PFSK-1 (cell line): ENCODE measurements around the gene GLUD2.

Experiments
- FOXP2 ChIP-seq: optimal IDR thresholded peaks from 2 replicates; pipeline ENCODE3; 2011; ENCODE audit warnings: borderline replicate concordance, control low read depth, inconsistent platforms; ENCODE audit not compliant: insufficient read depth; ENCODE audit errors: extremely low read length, extremely low read depth
- POLR2AphosphoS5 ChIP-seq: IDR thresholded peaks from 2 replicates; pipeline ENCODE4 v1.6.1; 2012; ENCODE audit warnings: low read depth, mild to moderate bottlenecking, control low read depth, low read length, moderate library complexity
- SIN3A ChIP-seq: IDR thresholded peaks from 2 replicates; pipeline ENCODE4 v1.6.1; 2012; ENCODE audit warnings: mild to moderate bottlenecking, low read length, moderate library complexity, borderline replicate concordance; ENCODE audit not compliant: insufficient read depth
- TAF1 ChIP-seq: IDR thresholded peaks from 2 replicates; pipeline ENCODE4 v1.6.1; 2012; ENCODE audit warnings: low read length, control low read depth, borderline replicate concordance; ENCODE audit not compliant: insufficient read depth
- TF ChIP-seq, protein P1 (sequence below), 2 experiments: IDR thresholded peaks; 2 replicates each; pipeline versions ENCODE4 v1.6.1 to v1.8.0; 2011 to 2012; ENCODE audit warnings: low read depth in 2 of 2, low read length in 2 of 2, control low read depth in 1 of 2, inconsistent platforms in 1 of 2, mild to moderate bottlenecking in 1 of 2, moderate library complexity in 1 of 2; ENCODE audit not compliant: insufficient read depth in 1 of 2

GLUD2 gene

DNA sequence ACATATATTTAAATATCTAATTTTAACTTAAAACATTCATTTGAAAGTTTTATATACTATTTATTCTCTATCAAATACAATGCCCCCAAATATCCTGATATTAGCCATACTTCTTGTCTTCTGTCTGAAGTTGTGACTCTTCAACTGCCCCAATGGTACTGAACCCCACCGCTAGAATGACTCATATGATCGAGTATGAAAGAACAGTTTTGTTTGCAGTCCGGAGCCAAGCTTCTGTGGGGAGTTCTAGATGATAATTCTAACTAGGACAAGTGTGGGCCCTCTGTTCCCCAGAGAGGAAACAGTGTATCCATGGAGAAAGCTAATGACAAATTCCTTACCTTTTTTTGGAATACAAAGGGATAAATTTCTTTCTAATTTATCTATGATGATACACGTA, 37.2 kb upstream of the GLUD2 start:
- TF ChIP-seq FOXP2 (no peak), POLR2AphosphoS5 (no peak), SIN3A (no peak), TAF1 (no peak)
- TF ChIP-seq, protein P1, sequence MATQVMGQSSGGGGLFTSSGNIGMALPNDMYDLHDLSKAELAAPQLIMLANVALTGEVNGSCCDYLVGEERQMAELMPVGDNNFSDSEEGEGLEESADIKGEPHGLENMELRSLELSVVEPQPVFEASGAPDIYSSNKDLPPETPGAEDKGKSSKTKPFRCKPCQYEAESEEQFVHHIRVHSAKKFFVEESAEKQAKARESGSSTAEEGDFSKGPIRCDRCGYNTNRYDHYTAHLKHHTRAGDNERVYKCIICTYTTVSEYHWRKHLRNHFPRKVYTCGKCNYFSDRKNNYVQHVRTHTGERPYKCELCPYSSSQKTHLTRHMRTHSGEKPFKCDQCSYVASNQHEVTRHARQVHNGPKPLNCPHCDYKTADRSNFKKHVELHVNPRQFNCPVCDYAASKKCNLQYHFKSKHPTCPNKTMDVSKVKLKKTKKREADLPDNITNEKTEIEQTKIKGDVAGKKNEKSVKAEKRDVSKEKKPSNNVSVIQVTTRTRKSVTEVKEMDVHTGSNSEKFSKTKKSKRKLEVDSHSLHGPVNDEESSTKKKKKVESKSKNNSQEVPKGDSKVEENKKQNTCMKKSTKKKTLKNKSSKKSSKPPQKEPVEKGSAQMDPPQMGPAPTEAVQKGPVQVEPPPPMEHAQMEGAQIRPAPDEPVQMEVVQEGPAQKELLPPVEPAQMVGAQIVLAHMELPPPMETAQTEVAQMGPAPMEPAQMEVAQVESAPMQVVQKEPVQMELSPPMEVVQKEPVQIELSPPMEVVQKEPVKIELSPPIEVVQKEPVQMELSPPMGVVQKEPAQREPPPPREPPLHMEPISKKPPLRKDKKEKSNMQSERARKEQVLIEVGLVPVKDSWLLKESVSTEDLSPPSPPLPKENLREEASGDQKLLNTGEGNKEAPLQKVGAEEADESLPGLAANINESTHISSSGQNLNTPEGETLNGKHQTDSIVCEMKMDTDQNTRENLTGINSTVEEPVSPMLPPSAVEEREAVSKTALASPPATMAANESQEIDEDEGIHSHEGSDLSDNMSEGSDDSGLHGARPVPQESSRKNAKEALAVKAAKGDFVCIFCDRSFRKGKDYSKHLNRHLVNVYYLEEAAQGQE (IDR thresholded peaks at IDR 0.05; ENCODE audit: insufficient read depth in 1 of 2, low read depth in 2 of 2, low read length in 2 of 2): no peak

DNA sequence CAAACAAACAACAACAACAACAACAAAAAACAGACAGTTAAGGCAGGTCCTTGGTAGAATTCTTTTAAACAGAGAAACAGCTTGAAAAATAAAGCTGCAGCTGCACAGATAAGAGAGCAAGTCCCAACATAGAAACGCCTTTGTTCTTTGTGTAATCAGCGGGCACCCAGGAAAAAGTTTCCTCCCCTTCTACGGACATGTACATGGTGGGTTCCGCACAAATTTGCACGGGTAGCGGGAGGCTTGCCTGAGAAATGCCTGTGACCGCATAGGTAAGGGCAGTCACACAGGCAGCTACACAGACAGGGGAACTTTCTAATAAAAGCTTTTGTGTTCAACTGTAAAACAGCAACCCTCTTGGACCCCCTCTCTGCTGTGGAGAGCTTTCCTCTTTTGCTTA, 36.2 kb upstream of the GLUD2 start:
- TF ChIP-seq, protein P1 (IDR thresholded peaks at IDR 0.05; ENCODE audit: insufficient read depth in 1 of 2, low read depth in 2 of 2, low read length in 2 of 2): no peak
- no peak for TF ChIP-seq TAF1
- TF ChIP-seq FOXP2: no peak
- no peak for TF ChIP-seq POLR2AphosphoS5
- no peak for TF ChIP-seq SIN3A

DNA sequence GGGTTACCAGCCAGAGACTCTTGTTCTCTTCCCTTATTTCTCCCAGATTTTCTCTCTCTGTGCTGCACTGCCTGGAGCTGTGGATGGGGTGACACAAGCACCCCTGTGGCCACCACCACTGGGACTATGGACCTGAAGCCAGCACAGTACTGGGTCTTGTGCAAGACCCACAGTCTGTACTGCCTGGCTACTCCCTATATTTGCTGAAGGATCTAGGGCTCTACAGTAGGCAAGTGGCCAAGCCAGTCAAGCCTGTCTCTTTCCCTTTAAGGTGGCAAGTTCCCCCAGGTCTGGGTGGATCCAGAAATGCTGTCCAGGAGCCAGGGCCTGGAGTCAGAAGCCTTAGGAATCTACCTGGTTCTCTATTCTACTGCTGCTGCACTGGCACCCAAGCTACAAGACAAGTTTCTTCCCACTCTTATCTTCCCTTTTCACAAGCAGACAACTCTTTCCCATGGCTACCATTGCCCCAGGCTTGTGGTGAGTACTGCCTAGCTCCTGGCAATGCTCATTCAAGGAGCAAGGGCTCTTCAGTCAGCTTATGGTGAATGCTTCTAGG, 33.4 kb upstream of the GLUD2 start:
- no peak for TF ChIP-seq FOXP2
- TF ChIP-seq TAF1: no peak
- no peak for TF ChIP-seq POLR2AphosphoS5
- TF ChIP-seq SIN3A: no peak
- TF ChIP-seq, protein P1 (IDR thresholded peaks at IDR 0.05; ENCODE audit: insufficient read depth in 1 of 2, low read depth in 2 of 2, low read length in 2 of 2): no peak

DNA sequence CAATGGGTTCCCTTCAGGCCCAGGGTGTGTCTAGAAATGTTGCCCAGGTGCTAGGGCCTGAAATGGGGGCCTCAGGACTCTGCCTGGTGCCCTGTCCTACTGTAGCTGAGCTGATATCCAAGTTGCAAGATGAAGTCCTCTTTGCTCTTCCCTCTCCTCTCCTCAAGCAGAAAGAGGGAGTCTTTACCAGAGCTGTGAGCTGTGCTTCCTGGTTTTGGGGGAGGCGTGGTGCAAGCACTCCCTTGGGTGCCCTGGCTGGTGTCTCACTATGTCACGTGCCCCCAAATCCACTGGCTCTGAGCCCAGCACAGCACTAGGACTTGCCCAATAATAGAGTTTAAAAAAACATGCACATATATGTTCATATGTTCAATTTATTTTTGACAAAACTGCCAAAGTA, 32.6 kb upstream of the GLUD2 start:
- no peak for TF ChIP-seq SIN3A
- no peak for TF ChIP-seq FOXP2
- TF ChIP-seq TAF1: no peak
- no peak for TF ChIP-seq POLR2AphosphoS5
- TF ChIP-seq, protein P1 (IDR thresholded peaks at IDR 0.05; ENCODE audit: insufficient read depth in 1 of 2, low read depth in 2 of 2, low read length in 2 of 2): no peak

DNA sequence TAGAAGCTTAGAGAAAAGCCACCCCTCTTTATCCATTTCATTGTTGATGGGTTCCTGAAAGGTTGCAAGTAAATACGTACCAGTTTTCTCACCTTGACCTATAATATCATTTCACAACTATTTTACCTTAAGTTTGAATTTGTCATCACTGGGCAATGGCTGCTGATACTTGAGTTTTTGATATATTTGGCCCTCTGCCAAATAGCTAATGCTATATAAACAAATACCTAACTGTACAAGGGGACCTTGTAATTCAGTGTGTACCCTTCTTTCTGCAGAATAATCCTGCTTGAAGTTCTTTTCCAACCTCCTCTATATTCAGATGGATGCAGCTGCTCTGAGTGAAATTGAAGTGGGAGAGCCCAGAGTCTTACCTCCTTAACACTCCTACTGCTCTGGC, 19.0 kb upstream of the GLUD2 start:
- TF ChIP-seq POLR2AphosphoS5 (no peak), FOXP2 (no peak), SIN3A (no peak)
